ELF-1 (cell line): ENCODE data around the gene DSG4.
"Not testable (repeated sequence)": the region's sequence is repeated elsewhere in the genome, so short reads cannot be mapped to it uniquely, and the experiment has no call there.

Experiments
- DNase-seq: peaks from one replicate; pipeline ENCODE4 v3.0.0-alpha.2; 2016; ENCODE audit warnings: low read depth, low spot score

The DSG4 gene, protein sequence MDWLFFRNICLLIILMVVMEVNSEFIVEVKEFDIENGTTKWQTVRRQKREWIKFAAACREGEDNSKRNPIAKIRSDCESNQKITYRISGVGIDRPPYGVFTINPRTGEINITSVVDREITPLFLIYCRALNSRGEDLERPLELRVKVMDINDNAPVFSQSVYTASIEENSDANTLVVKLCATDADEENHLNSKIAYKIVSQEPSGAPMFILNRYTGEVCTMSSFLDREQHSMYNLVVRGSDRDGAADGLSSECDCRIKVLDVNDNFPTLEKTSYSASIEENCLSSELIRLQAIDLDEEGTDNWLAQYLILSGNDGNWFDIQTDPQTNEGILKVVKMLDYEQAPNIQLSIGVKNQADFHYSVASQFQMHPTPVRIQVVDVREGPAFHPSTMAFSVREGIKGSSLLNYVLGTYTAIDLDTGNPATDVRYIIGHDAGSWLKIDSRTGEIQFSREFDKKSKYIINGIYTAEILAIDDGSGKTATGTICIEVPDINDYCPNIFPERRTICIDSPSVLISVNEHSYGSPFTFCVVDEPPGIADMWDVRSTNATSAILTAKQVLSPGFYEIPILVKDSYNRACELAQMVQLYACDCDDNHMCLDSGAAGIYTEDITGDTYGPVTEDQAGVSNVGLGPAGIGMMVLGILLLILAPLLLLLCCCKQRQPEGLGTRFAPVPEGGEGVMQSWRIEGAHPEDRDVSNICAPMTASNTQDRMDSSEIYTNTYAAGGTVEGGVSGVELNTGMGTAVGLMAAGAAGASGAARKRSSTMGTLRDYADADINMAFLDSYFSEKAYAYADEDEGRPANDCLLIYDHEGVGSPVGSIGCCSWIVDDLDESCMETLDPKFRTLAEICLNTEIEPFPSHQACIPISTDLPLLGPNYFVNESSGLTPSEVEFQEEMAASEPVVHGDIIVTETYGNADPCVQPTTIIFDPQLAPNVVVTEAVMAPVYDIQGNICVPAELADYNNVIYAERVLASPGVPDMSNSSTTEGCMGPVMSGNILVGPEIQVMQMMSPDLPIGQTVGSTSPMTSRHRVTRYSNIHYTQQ

DNA sequence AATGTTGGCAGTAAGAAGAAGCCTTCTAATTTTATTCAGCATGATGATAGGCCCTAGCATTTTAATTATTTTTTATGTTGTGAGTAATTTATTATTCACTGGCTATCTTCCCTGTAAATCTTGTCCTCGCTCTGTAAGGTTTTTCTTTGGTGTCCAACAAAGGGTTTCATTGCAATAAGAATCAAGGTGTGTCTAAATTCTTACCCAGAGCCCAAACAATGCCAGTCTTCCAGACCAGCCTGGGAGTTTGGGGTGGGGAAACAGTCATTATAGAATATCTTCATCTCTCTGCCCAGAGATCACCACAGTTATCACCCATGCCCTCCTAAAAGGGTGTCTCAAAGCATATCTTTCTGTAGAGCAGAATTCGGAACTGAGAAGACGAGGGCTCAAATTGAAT is at the start of gene DSG4:
TSS of gene DSG4 (plus strand) at position 301 of the 400 bp plus-strand sequence. CDS start 135 bp downstream, outside the sequence.
- DNase-seq: no peak

DNA sequence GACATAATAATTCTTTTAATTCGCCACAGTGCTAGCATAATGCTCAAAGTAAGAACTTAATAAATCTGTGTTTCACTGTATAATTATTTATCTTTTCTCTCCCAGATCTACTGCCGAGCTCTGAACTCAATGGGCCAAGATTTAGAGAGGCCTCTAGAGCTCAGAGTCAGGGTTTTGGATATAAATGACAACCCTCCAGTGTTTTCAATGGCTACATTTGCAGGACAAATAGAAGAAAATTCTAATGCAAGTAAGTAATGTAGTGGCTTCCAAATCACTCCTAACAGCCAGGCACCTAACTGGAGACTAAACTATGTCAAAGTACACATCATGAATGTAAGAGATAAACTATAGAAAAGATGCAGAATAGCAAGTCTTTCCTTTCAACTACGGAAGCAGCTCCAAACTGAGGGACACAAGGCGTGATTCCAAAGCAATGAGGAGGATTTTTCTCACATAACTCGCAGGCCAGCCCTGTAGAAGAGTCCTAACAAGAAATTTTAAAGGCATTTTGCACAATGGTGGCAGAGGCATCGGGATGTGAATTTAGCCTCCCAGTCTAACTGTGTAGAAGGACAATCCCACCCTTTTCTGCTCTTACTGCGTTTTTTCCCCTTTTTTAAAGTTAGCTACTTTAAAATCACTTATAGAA is 46.7 kb upstream of the DSG4 start:
- no peak for DNase-seq

DNA sequence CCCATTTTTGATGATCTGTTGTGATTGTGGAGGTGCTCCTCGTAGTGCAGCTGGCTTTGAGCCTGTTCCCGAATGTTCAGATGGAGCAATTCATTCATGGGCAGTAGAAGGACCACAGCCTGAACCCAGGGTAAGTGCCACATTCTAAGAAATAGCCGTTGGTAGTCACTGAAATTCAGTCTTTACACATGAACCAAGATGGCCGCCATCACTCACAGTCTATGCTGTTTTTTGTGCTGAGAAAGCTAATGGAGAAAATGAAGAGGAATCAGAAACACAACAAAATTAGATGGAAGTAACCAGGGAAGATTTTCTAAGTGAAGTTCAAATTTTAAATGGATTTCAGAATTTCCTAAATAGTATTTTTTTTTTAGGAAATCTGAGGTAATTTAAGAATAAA is 33.1 kb upstream of the DSG4 start:
- no peak for DNase-seq

DNA sequence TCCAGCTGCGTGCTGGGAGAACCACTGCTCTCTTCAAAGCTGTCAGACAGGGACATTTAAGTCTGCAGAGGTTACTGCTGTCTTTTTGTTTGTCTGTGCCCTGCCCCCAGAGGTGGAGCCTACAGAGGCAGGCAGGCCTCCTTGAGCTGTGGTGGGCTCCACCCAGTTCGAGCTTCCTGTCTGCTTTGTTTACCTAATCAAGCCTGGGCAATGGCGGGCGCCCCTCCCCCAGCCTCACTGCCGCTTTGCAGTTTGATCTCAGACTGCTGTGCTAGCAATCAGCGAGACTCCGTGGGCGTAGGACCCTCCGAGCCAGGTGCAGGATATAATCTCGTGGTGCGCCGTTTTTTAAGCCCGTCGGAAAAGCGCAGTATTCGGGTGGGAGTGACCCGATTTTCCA is 23.2 kb upstream of the DSG4 start:
- DNase-seq: not testable (repeated sequence)

DNA sequence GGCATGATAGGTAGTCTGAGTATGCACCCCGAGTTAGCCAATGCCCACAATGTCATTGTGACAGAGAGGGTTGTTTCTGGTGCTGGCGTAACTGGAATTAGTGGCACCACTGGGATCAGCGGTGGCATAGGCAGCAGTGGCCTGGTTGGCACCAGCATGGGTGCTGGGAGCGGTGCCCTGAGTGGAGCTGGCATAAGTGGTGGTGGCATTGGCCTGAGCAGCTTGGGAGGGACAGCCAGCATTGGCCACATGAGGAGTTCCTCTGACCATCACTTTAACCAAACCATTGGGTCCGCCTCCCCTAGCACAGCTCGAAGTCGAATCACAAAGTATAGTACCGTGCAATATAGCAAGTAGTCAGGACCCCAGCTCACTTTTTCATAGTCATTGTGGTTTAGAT is 21.6 kb upstream of the DSG4 start:
- DNase-seq: no peak

DNA sequence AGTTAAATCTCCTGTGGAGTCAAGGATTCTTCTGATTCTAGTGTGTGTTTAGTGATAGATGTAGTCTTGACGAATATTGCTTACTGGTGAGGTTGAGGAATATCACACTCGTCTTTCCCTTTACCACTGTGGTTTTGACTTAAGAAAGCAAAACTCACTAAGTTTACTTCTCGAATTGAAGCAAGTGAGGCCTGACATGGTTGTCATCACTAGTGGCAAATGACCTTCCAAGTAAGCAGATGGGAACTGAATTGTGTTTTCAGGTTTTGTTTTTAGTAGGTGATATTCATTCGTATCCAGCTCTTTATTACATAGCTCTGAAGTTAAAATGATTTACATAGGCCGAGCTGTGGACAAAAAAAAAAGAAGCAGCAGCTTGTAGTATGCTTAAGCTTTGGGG is 20.6 kb upstream of the DSG4 start:
- DNase-seq: no peak

DNA sequence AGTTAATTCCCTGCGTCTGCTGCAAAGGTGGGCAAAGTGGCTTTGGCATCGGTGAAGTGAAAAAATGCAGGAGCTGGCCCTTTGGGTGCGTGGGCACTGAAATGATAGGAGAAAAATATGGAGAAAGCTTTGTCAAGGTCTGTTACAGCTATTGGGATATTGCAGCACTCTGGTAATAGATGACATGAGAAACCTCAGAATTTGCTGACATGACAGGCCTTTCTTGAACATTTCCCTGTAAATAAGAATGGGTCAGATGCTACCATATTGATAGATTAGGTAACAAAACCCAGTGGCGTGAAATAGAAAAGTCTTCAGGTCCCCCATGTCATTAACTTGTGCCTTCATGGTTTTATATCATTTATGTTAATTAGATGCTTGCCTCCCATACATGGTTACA is 12.4 kb upstream of the DSG4 start:
- DNase-seq: no peak

DNA sequence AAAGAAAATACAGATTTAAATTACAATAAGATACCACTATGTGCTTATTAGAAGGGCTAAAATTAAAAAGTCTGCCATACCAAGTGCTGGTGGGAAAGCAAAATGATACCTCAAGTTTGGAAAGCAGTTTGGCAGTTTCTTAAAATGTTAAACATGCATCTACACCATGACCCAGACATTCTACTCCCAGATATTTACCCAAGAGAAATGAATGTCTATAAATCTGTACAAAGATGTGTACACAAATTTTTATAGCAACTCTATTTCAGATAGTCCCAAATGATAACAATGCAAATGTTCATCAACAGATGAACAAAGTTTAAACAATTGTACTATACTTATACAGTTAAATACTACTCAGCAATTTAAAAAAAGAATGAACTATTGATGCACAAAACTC is 7.1 kb upstream of the DSG4 start:
- no peak for DNase-seq

DNA sequence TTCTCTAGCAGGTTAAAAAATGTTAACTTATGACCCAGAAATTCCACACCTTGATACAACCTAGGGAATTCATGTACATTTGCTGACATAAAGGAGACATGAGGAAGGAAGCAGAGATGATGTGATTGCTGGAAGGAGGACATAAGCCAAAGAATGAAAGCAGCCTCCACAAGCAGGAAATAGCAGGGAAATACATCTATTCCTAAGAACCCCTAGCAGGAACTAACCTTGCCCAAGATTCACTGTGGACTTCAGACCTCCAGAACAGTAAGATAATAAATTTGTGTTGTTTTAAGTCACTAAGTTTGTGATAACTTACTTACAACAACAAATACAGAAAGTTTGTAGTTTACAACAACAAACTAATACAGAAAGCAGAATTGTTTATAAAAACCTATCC is 4.6 kb upstream of the DSG4 start:
- DNase-seq: no peak

DNA sequence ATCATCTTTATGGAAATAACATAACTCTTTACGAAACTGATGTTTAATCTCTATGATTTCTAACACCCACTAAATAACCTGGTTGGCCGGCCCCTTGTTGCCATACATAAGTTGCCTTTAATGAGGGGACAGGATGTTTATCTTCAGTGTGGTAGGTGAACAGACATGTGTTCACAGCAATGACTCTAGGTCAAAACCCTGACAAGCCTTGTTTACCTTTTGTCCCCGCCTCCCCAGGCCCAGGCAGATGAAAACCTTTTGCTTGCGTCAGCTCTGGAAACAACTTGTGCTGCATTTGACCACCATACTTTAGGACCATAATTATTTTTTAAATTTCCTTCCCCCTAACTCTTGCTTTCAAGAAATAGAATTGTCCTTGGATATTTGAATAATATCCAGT is 2.9 kb upstream of the DSG4 start:
- DNase-seq: no peak

DNA sequence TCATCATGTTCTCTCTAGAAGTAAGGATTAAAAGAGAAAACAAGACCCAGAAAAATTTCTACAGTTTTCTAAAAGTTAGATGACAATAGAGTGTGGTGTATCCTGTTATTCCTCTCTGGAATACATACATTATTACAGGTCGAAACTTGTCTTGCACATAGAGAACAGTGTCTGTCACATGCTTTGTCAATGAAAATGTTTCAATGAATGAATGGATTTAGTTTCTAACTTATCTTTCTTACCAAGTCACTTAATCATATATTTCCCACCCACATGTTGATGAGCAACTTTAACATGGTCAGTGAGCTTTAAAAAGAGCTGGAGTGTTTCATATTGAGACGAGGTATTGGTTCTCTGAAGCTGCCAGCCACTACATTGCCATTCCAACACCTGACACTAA is 4.3 kb downstream of the DSG4 start:
- DNase-seq: no peak

DNA sequence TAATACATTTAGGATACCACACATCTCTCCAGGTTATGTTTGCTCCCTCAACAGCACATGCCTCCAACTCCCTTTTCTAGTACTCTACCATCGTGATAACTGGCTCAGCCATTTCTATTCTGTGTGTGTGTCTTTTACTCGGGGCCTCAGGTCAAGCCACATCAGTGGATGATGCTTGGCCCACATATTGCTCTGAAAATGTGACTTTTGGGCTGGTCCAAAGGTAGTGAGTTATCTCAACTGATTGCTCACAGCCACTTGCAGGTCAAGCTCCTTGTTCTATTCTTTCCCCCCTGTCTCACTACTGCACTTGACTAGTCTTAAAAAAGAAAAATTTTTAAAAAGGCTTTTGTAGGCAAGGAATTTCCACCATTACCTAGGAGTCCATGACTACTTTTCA is 5.5 kb downstream of the DSG4 start:
- DNase-seq: no peak

DNA sequence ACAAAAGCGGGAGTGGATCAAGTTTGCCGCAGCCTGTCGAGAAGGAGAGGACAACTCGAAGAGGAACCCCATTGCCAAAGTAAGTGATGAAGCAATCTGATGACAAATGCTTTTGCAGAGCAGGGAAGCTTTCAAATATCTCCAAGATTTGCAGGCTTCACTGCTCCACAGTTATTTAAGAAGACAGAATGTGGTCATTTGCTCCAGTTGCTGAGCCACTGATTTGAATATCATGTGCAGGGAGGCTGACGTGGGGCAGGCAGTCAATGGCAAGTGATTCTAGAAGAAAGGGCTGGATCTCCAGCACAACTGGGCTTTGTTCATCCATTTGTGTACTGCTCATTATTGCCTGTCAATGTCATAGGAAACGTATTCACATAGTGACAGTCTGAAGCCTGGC is 10.2 kb downstream of the DSG4 start:
- no peak for DNase-seq

DNA sequence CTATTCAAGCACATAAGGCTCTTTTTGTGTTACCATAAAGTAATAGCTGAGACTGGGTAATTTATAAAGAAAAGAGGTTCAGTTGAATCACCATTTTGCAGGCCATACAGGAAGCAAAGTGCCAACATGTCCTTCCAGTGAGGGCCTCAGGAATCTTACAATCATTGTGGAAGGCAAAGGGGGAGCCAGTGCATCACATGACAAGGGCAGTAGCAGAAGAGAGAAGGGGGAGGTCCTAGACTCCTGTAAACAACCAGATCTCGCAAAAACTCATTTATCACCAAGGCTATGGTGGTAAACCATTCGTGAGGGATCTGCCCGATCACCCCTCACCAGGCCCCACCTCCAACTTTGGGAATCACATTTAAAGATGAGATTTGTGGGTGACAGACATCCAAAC is 16.7 kb downstream of the DSG4 start:
- DNase-seq: no peak

DNA sequence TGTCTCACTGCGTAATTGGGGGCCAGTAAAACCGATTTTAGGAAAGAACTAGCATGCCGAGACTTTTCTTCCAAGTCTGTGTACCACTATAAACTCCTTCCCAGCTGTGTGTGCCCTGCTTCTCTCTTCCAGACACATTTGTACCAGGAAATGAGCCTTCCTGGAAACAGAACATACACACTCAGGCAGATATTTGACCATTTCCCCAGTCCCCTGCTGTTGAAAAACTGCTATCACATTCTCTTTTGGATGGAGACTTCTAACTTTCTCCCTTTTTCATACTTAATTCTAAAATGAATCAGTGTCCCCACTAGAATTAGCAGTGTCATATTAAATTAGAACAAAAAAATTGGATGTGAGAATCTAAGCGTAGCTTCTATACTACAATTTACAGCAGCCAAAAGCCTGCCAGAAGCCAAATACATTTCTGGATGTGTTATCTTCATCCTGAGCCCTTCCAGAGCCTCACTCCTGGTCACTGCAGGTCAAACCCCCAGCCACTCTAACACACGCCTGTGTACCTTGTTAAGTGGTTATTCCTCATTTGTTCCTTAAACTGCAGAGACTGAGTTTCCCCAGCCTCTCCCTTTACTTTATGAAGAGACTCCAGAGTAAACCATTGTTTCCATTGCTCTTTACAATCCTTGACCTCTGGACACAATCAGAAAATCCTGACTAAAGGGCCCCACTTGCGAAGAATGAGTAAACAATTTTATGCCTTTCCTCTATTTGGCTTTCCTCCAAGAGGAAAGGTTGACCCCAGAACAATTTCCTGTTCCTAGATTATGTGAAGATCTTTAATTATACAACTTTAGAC is 20.4 kb downstream of the DSG4 start:
- DNase-seq: peak; percentile 24

DNA sequence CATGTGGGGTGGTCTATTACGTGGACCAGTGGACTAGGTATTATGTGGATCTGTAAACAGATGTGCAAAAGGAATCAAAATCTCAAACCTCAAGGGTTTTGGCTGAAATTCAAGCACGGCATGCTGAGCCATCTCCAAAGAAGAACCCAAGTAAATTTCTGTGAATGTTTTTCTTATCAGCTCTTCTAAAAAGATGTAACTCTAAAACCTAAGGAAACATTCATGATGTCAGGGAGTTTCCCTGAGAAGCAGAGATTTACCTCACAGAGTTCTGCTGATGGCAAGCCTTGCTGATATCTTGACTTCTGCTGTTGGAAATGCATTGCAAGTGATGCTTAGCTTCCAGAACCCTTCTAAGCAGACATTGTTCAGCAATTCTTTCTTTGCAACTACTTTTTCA is 21.6 kb downstream of the DSG4 start:
- no peak for DNase-seq

DNA sequence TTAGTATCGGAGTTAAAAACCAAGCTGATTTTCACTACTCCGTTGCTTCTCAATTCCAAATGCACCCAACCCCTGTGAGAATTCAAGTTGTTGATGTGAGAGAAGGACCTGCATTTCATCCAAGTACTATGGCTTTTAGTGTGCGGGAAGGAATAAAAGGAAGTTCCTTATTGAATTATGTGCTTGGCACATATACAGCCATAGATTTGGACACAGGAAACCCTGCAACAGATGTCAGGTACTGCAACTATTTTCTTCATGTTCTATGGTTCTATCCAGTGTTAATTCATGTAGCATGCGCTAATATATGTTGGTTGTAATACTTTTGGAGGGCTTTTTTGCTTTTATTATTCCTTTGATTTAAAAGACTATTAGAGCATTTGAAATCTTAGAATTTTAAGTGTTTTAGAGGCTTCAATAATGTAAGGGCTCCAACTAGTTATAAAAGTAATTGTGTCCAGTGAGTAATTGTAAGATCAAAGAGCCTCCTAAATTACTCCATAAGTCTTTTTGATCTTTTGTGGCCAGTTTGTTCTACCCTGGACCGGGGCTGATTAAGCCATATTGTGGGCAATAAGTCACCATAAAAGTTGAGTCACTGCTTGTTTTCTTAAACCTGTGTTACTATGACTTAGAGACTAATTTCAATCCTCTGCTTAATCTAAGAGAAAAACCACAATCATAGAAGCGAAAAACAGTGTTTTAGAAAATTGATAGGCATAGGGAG is 22.9 kb downstream of the DSG4 start:
- no peak for DNase-seq

DNA sequence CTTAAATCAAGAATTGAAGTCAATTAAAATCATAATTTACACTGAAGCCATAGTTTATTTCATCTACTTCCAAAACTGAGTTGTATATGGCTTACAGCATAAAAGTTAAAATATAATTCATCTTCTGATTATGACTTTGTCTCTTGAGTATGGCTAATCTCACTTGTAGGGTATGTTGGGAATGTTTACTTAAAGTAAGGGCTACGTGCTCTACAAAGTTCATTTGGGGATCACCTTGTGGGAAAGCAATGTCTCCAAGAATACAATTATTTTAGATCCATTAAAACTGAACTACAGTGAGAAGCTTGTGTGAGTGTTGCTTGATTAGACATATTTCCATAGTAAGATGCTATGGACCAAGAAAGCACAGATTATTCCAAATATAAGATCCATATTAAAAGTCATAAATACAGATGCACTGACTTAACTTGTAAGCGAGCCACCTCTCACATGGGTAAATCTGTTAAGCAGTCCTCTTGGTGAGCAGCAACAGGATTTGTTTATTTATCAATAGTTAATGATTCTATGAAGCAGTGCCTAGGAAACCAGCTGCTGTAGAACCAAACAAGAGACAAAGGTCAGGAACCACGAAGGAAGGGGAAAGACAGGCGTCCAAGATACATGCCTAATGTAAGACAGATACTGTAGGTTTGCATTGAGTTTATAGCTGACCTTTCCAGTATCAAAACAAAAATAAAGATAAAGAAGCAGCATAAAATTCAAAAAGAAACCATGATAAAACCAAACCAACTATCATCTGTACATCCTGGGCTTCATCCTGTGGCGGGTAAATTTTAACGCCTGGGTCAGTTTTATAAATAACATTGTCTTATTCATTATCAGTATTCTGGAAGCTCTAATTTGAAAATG is 24.8 kb downstream of the DSG4 start:
- DNase-seq: no peak

DNA sequence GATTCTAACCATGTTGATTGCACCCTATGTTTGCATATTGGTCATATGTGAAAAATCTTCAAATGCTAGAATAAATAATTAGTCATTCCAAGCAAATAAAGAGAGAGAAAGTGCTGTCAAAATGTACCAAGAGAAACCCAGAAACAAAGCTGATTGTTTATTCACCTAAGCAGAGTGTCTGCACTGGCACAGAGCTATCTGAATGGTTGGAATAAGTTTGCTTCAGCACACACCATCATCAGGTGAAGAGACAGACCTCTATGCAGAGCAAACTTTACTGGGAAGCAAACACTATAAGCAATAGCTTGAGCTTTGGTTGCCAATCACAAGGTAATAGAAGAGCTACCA is 25.4 kb downstream of the DSG4 start:
- no peak for DNase-seq

DNA sequence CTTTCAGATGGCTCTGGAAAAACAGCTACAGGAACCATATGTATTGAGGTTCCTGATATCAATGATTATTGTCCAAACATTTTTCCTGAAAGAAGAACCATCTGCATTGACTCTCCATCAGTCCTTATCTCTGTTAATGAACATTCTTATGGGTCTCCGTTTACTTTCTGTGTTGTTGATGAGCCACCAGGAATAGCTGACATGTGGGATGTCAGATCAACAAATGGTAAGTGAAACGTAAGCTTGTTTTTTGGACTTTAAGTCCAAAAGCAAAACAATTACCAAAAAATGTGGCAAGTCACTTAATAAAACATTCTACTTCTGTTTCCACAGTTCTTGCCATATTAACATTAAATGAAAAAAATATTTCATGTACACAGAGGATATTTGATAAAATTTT is 26.8 kb downstream of the DSG4 start:
- no peak for DNase-seq
